Right kidney (tissue), 1 donor: Measurements from ENCODE around the gene ADAM8.
"Not testable (repeated sequence)": the region's sequence is repeated elsewhere in the genome, so short reads cannot be mapped to it uniquely, and the experiment has no call there.

Experiments used
- DNase-seq: peaks from one replicate; pipeline ENCODE4 v3.0.0-alpha.2; 2016

Gene ADAM8

DNA sequence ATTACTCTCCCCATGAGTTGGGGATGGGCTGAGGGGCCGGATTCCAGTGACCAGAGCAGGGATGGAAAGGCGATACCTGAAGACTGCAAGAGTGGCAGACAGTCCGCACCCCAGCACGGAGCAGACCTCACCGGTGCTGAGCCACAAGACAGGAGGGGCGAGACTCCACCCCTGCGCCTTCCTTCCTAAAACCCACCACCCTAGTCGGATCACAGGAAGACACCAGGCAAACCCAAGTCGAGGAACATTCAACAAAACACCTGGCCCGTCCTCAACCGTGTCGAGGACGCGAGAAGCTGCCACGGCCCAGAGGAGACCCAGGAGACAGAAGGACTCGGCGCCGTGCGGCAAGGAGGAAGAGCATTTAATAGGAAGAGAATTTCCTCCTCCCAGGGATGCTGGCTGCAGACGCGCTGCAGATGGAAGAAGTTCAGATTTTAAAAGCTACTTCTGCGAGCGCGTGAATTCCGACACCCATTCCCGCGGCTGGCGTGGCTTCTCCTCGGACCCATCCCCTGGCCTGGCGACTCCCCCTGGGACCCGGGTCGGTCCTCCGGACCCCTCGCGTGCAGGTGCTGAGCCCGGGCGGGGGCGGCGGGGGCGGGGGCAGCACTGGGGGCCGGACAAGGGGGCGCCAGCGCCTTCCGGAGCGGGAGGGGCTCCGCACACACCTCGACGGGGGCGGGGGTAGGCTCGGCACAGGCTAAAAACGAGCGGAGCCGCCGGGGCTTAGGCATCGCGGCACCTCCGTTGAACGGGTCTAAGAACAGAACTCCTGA lies 47.2 kb downstream of the ADAM8 start:
- DNase-seq: no peak

DNA sequence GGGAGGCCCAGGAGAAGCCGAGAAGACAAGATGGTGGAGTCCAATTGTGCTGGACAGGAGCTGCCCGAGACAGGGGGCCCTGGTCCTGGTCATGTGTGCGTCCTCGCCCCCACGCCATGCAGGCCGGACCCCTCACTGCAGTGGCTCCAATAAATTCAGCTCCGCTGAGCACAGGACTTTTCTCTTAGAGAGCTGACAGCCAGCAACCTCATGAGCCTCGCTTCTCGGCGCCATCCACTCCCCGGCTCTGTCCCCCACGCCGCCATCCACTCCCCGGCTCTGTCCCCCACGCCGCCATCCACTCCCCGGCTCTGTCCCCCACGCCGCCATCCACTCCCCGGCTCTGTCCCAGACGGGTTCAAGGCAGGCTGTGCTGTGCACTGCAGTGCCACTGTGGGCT lies 49.4 kb downstream of the ADAM8 start:
- no peak for DNase-seq

DNA sequence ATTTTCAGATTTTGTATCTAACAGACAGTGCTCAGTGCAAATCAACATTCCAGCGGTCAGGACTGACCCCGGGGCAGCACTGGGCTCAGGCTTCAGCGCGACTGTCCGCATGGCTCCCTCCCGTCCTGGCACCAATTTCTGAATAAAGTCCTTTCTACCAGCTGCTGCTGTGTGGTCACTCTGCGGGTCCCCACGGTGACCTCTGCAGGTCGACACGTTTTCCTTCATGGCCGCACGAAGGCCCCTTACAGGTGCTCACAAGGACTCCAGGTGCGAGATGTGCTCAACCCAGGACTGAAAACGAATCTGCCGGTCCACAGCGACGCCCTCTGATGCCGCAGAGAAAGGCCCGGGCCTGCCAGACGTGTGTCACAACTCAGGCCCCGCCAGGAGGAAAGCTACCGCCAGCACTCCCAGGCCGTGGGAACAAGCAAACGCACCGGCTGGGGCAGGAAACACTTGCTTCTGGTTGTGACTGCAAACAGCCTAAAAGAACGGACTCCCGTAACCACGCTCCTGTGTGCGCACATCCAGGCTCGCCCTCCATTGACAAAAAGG lies 50.3 kb downstream of the ADAM8 start:
- DNase-seq: no peak

DNA sequence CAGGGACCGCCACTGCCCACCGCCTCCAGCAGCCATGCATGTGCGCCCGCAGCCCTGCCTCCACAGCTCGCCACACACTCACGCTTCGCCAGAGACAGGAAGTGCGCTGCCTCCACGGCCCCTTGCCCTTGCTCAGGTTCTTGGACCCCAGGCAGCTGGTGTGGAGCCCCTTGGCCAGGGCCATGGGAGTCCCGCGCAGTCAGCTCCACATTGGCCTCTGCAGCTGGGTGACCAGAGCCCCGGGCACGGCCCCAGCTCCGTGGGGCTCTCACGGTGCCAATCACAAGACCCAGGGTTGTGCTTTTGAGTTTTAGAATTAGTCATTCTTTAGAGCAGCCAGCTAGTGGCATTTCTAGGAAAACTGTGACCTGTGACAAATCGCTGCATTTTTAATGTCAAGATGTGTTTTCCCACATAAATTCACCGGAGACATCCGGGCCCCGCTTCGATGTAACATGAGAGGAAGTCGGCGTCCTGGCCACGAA lies 50.9 kb downstream of the ADAM8 start:
- no peak for DNase-seq

DNA sequence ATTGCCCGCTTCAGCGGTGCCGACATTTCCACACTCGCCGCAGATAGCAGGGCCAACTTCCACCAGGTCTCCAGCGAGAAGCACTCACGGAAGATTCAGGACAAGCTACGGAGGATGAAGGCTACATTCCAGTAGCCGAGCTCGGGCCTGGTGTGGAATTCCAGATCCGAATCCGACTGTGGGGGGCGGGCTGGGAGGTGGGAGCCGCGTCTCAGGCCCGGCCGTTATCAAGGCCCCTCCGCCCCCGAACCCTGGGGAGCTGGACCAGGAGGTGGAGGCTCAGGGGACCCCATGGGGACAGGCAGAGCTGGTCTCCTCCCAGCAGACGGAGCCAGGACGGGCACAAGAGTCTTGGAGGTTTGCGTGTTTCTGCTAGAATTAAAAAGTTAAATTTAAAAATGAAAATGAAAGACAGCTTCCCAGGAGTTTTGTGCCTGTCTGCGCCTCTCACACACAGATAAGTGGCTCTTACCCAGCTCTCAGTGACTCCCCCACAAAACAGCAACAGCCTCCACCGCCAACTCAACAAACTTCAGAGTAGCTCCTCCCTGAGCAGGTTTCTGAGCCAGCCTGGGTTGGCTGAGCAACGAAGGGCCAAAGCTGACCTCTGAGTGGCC lies 51.8 kb downstream of the ADAM8 start:
- peak; percentile 61 for DNase-seq

DNA sequence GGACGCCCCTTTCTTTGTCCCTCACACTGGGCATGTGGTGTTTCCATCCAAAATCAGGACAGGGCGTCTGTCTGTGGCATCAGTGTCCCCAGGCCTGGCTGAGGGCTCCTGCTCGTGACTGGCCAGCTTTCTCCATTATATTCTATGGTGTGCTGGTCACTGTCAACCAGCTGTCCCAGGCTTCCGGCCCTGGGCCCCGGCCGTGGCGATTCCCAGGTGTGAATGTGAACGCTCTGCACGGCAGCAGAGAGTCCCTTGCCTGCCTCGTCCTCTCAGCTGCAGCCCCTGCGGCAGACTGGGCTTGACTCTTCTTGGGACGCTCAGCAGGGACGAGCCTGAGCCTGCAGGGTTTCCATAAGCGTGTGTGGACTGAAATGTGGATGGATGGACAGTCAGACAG lies 52.6 kb downstream of the ADAM8 start:
- DNase-seq: no peak

DNA sequence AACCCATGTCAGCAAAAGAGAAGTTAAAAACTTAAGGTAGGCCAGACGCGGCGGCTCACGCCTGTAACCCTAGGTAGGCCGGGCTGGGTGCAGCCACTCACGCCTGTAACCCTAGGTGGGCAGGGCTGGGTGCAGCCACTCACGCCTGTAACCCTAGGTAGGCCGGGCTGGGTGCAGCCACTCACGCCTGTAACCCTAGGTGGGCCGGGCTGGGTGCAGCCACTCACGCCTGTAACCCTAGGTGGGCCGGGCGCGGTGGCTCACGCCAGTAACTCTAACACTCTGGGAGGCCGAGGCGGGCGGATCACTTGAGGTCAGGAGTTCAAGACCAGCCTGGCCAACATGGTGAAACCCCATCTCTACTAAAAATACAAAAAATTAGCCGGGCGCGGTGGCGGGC lies 54.9 kb downstream of the ADAM8 start:
- not testable (repeated sequence) for DNase-seq

DNA sequence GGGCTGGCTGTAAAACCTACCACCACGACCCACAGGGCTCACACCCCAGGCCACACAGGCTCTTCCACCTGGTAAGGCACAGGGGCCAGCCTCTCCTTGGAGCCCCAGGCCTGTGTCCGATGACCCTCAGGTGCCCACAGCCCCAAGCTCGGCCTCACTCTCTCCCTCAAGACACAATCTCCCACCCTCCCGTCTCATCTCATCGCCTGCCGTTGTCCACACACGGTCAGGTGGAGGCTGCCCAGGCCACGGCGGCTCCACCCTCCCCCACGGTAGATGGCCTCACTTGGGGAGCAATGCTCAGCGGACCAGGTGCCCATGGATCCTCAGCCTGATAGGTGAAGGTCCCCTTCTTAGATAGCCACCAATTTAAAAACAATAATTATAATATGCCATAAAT lies 55.3 kb downstream of the ADAM8 start:
- DNase-seq: no peak

DNA sequence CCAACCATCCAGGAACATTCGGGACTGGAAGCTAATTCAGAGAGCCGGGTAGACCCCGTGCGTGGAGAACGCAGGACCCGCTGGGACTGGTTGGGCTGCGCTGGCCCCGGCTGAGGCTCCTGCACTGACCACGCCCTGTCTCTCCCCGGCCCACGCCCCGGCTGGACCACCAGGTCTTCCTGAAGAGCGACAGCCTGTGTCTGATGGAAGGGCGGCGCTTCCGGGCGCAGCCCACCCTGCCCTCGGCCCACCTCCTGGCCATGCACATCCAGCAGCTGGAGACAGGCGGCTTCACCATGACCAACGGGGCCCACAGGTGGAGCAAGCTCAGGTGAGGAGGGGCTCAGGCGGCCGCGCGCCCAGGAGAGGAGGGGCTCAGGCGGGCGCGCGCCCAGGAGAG lies 56.9 kb downstream of the ADAM8 start:
- peak; percentile 57 for DNase-seq

DNA sequence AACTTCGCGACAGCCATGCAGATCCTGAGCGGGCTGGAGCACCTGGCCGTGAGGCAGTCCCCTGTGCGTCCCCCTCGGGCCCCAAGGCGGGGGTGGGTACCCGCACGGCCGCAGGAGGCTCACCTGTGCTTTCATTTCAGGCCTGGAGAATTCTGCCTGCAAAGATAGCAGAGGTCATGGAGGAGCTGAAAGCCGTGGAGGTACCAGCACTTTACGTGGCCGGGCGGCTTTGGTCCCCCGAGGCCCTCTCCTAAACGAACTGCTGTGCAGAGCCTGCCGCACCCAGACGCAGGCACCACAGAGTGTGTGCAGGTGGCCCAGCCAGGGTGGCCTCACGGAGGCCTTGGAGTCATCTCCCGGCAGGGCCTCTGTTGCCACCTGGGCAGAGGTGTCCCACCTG lies 57.8 kb downstream of the ADAM8 start:
- DNase-seq: no peak

DNA sequence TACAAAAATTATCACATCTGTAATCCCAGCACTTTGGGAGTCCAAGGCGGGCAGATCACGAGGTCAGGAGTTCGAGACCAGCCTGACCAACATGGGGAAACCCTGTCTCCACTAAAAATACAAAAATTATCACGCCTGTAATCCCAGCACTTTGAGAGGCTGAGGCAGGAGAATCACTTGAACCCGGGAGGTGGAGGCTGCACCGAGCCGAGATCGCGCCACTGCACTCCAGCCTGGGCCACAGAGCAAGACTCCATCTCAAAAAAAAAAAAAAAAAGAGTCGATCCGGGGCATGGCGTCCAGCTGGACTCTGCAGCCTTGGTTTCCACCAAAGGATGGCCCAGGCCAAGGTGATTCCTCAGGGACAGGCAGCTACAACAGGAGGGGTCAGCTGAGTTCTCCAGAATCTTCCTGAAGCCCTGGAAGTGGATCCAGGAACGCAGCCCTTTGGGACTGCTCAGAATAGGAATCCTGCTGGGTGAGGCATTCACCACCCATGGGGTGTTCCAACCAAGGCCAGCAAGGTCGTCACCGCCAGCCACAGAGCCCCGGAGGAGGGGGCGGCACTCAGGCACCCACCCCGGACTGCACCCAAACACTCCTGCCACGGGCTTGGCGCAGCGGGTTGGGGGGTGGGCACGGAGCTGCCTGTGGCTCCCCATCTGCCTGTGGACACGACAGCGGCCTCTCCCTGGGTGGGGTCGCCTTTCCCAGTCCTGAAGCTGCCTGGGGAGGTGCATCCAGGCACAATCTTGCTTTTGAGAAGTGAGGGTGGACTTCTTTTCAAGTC lies 58.7 kb downstream of the ADAM8 start:
- DNase-seq: no peak

DNA sequence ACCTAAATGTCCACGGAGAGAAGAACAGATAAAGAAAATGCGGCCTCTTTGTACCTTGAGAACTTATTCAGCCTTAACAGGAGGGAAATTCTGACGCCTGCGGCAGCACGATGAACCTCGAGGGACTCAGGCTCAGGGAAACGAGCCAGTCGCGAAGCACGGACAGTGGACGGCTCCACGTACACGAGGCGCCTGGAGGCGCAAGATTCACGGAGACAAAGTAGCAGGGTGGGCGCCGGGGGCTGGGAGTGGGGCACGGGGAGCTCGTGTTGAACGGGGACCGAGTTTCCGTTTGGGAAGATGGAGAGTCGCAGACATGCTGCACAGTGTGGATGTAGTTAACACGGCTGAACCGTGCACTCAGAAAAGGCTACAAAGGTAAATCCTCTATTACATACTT lies 59.9 kb downstream of the ADAM8 start:
- DNase-seq: no peak

DNA sequence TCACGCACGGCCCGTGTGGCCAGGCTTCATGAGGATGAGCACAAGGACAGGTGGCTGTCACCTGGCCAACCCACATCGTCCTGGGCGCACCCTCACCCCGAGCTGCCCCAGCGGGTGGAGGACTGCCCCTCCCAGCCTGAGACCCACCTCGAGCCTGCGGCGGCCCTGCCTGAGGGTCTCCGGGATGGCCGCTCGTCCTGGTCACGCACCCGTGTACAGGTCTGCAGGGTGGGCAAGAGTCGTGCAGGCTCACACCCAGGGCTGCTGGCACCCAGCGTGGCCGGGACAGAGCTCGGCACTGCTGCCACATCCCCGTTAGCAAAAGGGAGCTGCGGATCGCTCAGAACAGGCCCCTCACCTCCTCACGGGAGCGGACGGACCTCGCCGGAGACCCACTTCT lies 61.1 kb downstream of the ADAM8 start:
- no peak for DNase-seq

DNA sequence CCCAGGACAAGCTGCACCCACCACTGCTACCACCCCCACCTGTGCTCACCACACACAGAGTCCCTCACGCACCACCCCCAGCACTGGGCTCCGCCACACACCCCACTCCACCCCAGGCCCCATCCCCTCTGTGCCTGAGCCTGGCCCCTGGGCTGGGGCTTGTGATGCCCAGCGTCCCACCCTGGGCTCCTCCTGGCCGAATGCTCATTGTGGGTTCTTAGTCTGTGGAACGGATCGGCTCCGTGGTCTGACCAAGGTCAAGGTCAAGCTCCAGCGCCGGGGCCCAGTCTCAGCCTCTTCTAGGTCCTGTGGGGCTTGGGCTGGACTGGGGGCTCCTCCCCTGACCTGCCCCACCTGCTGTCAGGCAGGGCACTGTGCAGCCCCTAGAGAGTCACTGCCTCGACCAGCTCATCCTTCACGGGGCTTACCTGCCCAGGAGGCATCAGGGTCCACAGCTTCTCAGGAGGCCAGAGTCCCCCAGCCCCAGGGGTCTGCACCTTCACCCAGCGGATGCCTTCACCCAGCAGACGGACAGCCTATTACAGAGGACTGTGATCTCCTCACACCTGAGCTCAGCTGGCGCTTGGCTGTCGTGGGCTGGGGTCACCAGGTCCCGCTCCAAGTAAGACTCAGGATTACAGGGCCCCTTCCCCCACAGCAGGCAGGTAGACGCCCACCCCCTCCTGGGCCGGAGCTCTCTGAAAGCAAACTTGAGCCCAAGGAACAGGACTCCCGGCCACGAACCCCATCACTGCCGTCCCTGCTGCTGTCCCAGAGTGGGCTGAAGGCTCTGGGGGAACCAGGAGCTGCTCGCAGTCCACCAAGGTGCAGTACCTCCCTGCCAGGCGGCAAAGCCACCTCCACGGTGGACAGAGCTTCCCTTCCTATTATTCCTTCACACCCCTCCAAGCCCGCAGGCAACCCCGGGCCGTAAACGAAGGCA lies 61.9 kb downstream of the ADAM8 start:
- no peak for DNase-seq

DNA sequence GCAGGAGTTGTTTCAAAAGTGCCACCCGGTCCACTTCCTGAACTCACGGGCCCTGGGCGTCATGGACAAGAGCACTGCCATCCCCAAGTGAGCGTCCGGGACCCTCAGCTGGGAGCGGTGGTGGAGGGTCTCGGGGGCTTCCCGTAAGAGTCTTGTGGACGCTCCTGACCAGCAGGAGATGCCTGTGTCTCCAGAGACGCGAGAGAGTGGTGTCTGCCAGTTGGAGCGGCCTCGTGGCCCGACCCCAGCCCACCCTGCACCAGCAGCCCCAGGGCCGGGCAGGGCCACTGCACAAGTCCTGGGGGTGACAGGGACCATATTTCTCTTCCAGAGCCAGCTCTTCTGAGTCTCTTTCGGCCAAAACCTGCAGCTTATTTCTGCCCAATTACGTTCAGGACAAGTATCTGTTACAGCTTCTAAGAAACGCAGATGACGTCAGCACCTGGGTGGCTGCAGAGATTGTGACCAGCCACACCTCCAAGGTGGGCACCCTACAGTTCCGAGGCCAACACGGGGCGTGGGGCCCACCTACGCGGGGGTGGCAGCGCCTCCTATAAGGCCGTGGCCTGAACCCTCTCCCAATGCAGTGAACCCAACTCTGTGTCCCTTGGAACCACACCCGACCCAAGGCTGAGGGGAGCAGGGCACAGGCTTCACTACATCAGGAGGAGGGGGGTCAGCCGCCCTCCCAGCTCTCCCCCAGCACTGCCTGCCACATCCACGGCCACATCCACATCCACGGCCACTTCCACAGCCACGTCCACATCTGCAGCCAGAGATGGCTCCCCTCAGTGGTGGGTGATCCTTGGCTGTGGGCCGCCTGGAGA lies 62.8 kb downstream of the ADAM8 start:
- DNase-seq: no peak

DNA sequence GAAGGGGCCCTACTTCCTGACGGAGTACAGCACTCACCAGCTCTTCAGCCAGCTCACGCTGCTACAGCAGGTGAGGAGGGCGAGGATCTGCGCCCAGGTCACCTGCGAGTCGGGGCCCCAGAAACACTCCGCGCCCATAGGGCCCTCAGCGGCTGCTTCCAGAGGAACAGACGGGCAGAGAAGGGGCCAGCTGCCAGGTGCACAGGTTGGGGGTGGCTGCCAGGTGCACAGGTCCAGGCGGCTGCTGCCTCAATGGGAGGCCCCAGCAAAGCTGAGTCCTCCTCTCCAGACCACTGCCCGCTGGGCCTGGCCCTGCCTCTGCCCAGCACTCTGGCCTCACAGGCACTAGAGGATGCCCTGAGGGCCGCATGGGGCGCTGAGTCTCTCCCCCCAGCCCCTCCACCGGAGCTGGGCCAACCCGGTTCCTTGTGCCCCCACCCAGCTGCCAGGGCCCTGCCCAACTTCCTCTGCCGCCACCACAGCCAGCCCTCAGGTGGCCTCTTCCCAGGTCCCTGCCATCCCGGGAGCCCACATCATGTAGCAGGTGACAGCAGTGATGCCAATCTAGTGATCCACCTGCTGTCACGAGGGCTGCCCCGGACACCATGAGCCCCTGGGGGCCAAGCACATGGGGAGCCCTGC lies 63.7 kb downstream of the ADAM8 start:
- no peak for DNase-seq
